DMS114 treated with DMSO at 0.1 percent for 48 hours (cell line): ENCODE results near the gene EPS8L2.

Source experiments
- DNase-seq: peaks from one replicate; lab custom pipeline; 2025; ENCODE audit not compliant: unreplicated experiment; lab: John Stamatoyannopoulos, UW

Gene EPS8L2

DNA sequence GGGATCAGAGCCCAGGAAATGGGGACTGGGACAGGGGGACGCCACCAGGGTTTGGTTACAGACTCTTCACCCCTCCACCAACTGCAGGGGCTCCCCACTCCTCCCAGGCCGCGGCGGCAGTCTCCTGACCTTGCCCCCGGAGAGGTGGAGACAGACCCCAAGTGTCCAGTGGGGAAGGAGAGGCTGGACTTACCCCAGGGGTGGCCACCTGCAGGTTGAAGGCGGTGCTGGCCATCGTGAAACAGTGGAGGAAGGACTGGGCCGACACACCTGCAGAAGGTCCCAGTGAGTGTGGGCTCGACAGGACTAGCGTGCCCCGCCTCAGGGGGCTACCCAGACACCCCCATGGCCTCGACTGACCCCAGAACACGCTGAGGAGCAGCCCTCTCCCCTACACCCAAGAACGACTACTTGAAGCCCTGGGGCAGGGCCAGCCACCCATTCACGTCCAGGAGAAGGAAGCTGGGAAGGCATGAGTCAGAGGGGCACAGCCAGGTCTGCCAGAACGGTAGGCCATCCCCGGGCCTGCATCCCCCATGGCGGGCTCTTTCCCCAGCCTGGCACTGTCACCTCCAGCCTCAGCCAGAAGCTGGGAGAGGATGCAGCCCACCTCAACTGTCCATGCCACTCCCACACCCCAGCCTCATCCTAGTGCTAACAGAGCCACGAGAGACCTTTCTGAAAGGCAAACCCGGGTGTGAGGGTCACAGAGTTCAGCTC lies 69.0 kb downstream of the EPS8L2 start:
- DNase-seq: no peak

DNA sequence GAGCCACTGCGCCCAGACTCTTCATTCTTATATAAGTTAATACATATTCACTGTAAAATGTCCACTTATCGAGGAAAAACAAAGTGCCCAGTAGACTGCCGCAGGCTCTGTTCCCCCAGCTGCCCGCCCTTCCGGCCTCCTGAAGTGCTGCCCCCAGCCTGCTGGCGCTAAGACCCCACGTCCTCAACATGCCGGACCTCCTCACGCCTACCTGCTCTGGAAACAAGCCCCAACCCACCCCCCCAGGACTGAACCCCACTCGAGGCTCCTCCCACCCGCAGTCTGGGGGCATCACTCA lies 70.2 kb downstream of the EPS8L2 start:
- no peak for DNase-seq

DNA sequence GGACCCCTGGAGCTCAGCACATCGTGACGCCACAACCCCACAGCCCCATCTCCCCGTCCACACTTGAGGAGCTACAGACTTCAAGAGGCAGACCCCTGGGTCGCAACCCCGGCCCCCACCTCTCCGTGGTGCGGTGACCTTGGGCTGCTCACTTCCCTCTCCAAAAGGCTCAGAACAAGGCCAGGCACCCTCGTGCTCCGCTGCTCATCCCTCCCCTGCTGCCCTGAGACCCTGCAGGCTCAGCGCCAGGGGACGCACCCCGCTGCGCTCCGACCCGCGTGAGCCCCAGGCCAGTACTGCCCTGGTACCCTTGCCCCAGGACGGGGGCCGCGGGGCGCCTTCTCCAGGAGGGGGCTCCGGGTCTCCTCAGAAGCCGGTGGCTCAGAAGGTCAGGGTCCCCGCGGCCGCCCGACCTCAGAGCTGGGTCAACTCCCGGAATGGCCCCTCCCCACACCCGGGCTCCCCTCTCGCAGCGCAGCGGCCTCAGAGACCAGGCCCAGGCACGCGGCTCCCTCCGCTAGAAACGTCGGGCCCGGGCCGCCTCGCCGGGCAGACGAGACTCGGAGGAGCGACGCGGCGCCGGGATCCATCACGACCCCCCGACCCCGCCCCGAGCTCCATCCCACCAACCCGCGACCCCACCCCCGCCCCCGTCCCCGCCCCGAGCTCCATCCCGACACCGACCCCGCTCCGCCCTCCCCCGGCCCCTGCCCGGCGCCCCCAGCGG lies 70.7 kb downstream of the EPS8L2 start:
- no peak for DNase-seq
